ENCODE measurements around the gene SF3B5. TPM values are rescaled to one million over a fixed set of nuclear protein-coding genes. Genes with fewer than 3 reads are reported as not detected.

Gene SF3B5
- total RNA-seq, 4 donors from 2014 or later: 168 to 188 (median 186) TPM

- in situ Hi-C loops (cut with MboI; ENCODE audit: low sequenced_read_pairs in 4 of 4): no loop called here
- intact Hi-C loops (cut with DNase I; ENCODE audit: low total_unique reads): loop anchor here (1.0 to 2.0 kb wide), 2 partner anchors 31 to 151 kb away; partner anchors contain the start of gene SF3B5
- TF ChIP-seq POLR2A (IDR thresholded peaks at IDR 0.05): peak; percentile 27 to 57
- TF ChIP-seq, protein P1, sequence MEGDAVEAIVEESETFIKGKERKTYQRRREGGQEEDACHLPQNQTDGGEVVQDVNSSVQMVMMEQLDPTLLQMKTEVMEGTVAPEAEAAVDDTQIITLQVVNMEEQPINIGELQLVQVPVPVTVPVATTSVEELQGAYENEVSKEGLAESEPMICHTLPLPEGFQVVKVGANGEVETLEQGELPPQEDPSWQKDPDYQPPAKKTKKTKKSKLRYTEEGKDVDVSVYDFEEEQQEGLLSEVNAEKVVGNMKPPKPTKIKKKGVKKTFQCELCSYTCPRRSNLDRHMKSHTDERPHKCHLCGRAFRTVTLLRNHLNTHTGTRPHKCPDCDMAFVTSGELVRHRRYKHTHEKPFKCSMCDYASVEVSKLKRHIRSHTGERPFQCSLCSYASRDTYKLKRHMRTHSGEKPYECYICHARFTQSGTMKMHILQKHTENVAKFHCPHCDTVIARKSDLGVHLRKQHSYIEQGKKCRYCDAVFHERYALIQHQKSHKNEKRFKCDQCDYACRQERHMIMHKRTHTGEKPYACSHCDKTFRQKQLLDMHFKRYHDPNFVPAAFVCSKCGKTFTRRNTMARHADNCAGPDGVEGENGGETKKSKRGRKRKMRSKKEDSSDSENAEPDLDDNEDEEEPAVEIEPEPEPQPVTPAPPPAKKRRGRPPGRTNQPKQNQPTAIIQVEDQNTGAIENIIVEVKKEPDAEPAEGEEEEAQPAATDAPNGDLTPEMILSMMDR (IDR thresholded peaks at IDR 0.05 in 4 of 5, conservative IDR thresholded peaks at IDR 0.05 in 1 of 5): peak in 3 of 5 experiments; percentile 8 to 44 (median 38)
- peak overlapping the region in 1 of 4 donors; percentile 21 for H3K27ac ChIP-seq
- H3K4me1 ChIP-seq: peaks cover 4% of the 10 kb centered on the region in 2 donors
- H3K27me3 ChIP-seq: peaks cover 8 to 19% (median 19%) of the 10 kb centered on the region in 3 donors
- ATAC-seq (peak; percentile 81 to 88), DNase-seq (peak; percentile 63 to 65)
- no peaks in the 10 kb centered on the region for H3K9me3 ChIP-seq
- peak overlapping the region; percentile 57 to 82 (median 74) for H3K4me3 ChIP-seq
- H3K36me3 ChIP-seq: no peaks in the 10 kb centered on the region
Observed at GRCh38 chr6:144063744-144064401, 31.5 kb downstream of the SF3B5 start.

DNA sequence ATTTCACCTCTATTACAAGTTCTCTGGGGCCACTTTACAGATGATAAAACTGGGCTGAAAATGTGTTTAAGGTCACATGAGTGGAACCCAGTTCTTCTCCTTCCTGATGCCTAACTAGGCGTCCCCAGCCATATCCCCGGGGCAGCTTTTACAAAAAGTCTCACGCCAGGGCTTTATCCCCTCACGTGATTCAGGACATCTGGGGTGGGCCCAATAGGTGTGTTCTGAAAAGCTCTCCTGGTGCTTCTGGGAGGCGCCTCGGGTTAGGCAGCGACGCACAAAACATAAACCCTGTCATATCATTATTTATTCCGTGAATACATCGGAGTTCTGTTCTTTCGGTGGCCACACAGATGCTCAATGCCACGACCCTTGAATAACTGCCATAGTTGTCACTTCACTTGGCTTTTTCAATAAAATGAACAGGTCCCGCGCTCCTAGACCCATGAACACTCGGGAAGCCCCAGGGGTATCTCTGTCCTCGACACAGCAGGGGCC lies 32.1 kb downstream of the SF3B5 start:
- ATAC-seq (no peak), DNase-seq (no peak)
- intact Hi-C loops (cut with DNase I; ENCODE audit: low total_unique reads): no loop called here
- H3K9me3 ChIP-seq: no peaks in the 10 kb centered on the region
- peak overlapping the region in 1 of 4 donors; percentile 21 for H3K27ac ChIP-seq
- no peak for TF ChIP-seq POLR2A (IDR thresholded peaks at IDR 0.05)
- TF ChIP-seq, protein P1 (IDR thresholded peaks at IDR 0.05 in 4 of 5, conservative IDR thresholded peaks at IDR 0.05 in 1 of 5): no peak
- H3K27me3 ChIP-seq: peaks cover 8 to 19% (median 19%) of the 10 kb centered on the region in 3 donors
- in situ Hi-C loops (cut with MboI; ENCODE audit: low sequenced_read_pairs in 4 of 4): no loop called here
- H3K36me3 ChIP-seq: no peaks in the 10 kb centered on the region
- peak overlapping the region; percentile 57 to 82 (median 74) for H3K4me3 ChIP-seq
- H3K4me1 ChIP-seq: peaks cover 4% of the 10 kb centered on the region in 2 donors

DNA sequence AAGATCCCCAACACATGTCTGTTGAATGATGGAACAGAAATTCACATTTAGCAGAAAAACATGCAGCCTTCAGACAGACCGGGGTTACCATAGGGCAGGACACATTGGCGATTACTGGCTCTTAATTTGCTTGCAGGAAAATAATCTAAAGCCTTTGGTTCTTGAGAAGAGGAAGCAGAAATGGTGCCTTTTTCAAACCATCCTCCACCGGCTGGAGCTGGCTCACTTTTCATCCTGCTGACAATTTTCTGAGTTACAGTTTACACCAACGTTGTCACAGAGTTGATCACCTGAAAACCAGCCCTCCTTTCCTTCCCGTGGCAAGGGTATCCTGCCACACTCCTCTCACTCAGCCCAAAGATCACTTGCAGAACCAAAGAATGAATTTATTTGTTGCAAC lies 32.6 kb downstream of the SF3B5 start:
- DNase-seq (no peak), ATAC-seq (no peak)
- H3K9me3 ChIP-seq: no peaks in the 10 kb centered on the region
- H3K4me3 ChIP-seq: peak overlapping the region in 2 of 4 donors; percentile 57 to 82
- in situ Hi-C loops (cut with MboI; ENCODE audit: low sequenced_read_pairs in 4 of 4): no loop called here
- TF ChIP-seq POLR2A (IDR thresholded peaks at IDR 0.05): no peak
- TF ChIP-seq, protein P1 (IDR thresholded peaks at IDR 0.05 in 4 of 5, conservative IDR thresholded peaks at IDR 0.05 in 1 of 5): no peak
- no peak overlapping the region for H3K27ac ChIP-seq
- peaks cover 8 to 19% (median 19%) of the 10 kb centered on the region in 3 donors for H3K27me3 ChIP-seq
- H3K36me3 ChIP-seq: no peaks in the 10 kb centered on the region
- intact Hi-C loops (cut with DNase I; ENCODE audit: low total_unique reads): no loop called here
- H3K4me1 ChIP-seq: peaks cover 4% of the 10 kb centered on the region in 2 donors

GRCh38 chr6:144059139-144059538 lies 36.2 kb downstream of the SF3B5 start:
- H3K36me3 ChIP-seq: no peaks in the 10 kb centered on the region
- intact Hi-C loops (cut with DNase I; ENCODE audit: low total_unique reads): no loop called here
- H3K4me3 ChIP-seq: no peak overlapping the region
- no peak for TF ChIP-seq POLR2A (IDR thresholded peaks at IDR 0.05)
- TF ChIP-seq, protein P1 (IDR thresholded peaks at IDR 0.05 in 4 of 5, conservative IDR thresholded peaks at IDR 0.05 in 1 of 5): no peak
- in situ Hi-C loops (cut with MboI; ENCODE audit: low sequenced_read_pairs in 4 of 4): no loop called here
- no peak overlapping the region for H3K27ac ChIP-seq
- no peak for ATAC-seq
- no peaks in the 10 kb centered on the region for H3K4me1 ChIP-seq
- H3K27me3 ChIP-seq: no peaks in the 10 kb centered on the region
- H3K9me3 ChIP-seq: no peaks in the 10 kb centered on the region
- no peak for DNase-seq
